ENCODE measurements around the gene TFR2.

TFR2 gene

GRCh38 chr7:100570954-100571828, 70.2 kb downstream of the TFR2 start:
- no peak for DNase-seq

Data from T-helper 2 cell (primary cell).